PFSK-1 (cell line): Measurements from ENCODE around the gene ZNF765.

Experiments
- FOXP2 ChIP-seq: optimal IDR thresholded peaks from 2 replicates; pipeline ENCODE3; 2011; ENCODE audit warnings: borderline replicate concordance, control low read depth, inconsistent platforms; ENCODE audit not compliant: insufficient read depth; ENCODE audit errors: extremely low read length, extremely low read depth
- POLR2AphosphoS5 ChIP-seq: IDR thresholded peaks from 2 replicates; pipeline ENCODE4 v1.6.1; 2012; ENCODE audit warnings: low read depth, mild to moderate bottlenecking, control low read depth, low read length, moderate library complexity
- SIN3A ChIP-seq: IDR thresholded peaks from 2 replicates; pipeline ENCODE4 v1.6.1; 2012; ENCODE audit warnings: mild to moderate bottlenecking, low read length, moderate library complexity, borderline replicate concordance; ENCODE audit not compliant: insufficient read depth
- TAF1 ChIP-seq: IDR thresholded peaks from 2 replicates; pipeline ENCODE4 v1.6.1; 2012; ENCODE audit warnings: low read length, control low read depth, borderline replicate concordance; ENCODE audit not compliant: insufficient read depth
- TF ChIP-seq, protein P1 (sequence below), 2 experiments: IDR thresholded peaks; 2 replicates each; pipeline versions ENCODE4 v1.6.1 to v1.8.0; 2011 to 2012; ENCODE audit warnings: low read depth in 2 of 2, low read length in 2 of 2, control low read depth in 1 of 2, inconsistent platforms in 1 of 2, mild to moderate bottlenecking in 1 of 2, moderate library complexity in 1 of 2; ENCODE audit not compliant: insufficient read depth in 1 of 2

ZNF765 gene

DNA sequence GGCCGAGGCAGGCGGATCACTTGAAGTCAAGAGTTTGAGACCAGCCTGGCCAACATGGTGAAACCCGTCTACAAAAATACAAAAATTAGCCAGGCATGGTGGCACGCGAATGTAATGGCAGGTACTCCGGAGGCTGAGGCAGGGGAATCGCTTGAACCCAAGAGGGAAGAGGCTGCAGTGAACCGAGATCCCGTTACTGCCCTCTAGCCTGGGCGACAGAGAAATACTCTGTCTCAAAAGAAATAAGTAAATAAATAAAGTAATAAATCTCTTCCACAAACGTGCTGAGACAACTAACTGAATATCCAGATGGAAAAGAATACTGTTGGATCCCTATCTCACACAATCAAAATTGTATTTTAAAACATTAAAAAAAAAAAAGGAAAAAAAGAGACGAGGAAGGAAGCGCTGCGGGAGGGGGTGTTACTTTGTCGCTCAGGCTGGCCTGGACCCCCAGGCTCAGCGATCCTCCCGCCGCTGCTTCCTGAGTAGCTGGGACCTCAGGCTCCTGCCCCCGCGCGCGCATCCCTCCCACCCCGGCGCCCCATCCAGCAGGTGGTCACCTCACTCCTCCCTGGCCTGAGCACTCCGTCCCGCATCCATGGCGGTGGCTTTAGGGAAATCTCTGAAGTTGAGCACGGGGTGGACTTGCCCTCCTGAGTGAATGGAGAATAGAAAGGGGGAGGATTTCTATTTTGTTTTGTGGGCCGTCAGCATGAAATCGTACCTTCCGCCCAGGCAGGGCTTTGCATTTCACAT, 72.0 kb downstream of the ZNF765 start:
- TF ChIP-seq SIN3A, result no peak
- no peak for TF ChIP-seq POLR2AphosphoS5
- TF ChIP-seq, protein P1, sequence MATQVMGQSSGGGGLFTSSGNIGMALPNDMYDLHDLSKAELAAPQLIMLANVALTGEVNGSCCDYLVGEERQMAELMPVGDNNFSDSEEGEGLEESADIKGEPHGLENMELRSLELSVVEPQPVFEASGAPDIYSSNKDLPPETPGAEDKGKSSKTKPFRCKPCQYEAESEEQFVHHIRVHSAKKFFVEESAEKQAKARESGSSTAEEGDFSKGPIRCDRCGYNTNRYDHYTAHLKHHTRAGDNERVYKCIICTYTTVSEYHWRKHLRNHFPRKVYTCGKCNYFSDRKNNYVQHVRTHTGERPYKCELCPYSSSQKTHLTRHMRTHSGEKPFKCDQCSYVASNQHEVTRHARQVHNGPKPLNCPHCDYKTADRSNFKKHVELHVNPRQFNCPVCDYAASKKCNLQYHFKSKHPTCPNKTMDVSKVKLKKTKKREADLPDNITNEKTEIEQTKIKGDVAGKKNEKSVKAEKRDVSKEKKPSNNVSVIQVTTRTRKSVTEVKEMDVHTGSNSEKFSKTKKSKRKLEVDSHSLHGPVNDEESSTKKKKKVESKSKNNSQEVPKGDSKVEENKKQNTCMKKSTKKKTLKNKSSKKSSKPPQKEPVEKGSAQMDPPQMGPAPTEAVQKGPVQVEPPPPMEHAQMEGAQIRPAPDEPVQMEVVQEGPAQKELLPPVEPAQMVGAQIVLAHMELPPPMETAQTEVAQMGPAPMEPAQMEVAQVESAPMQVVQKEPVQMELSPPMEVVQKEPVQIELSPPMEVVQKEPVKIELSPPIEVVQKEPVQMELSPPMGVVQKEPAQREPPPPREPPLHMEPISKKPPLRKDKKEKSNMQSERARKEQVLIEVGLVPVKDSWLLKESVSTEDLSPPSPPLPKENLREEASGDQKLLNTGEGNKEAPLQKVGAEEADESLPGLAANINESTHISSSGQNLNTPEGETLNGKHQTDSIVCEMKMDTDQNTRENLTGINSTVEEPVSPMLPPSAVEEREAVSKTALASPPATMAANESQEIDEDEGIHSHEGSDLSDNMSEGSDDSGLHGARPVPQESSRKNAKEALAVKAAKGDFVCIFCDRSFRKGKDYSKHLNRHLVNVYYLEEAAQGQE (IDR thresholded peaks at IDR 0.05; ENCODE audit: insufficient read depth in 1 of 2, low read depth in 2 of 2, low read length in 2 of 2), result no peak
- TF ChIP-seq TAF1, result no peak
- no peak for TF ChIP-seq FOXP2

DNA sequence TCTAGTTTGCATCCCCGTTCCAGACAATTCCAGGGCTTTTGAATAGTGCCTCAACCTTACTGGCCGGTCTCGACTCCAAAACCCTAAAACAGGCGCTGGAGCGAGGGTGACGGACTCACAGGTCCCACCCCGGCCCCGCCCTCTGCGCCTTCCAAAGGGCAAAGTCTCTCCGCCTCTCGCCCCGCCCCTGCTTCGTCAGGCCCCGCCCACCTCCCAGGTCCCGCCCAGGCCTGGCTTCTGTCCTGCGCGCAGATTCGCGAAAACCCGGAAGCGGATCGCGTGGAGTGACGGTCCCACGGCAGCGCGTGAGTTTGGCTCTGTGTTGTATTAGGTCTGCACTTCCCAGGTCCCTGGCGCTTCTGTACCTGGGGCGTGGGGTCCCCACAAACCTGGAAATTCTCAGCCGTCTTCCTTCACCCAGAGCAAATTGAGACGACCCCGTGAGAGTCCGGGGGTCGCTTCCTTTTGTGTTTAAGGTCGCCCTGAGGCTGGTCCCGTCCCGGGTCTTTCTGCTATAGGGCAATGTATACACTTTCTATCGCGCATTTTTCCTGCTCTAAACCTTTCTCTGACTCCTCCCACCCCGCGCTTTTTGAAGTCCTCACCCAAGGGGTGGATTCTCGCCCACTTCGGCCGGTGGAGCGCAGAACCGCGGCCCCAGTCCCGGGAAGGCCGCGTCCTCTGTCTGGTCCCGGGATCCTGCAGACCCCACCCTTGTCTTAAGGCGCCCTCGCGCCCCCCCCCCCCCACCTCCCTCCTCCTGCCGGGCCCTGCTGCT, 72.7 kb downstream of the ZNF765 start, which contains the start of gene ZNF813:
Gene ZNF813 (plus strand): TSS at position 249 of the 778 bp plus-strand sequence. CDS start 16,090 bp downstream, outside the sequence.
- no peak for TF ChIP-seq TAF1
- peak; percentile 49; the same call in 1 of the 2 replicates for TF ChIP-seq SIN3A
- TF ChIP-seq POLR2AphosphoS5, result peak; percentile 69
- TF ChIP-seq, protein P1 (IDR thresholded peaks at IDR 0.05; ENCODE audit: insufficient read depth in 1 of 2, low read depth in 2 of 2, low read length in 2 of 2), result no peak
- TF ChIP-seq FOXP2, result no peak

DNA sequence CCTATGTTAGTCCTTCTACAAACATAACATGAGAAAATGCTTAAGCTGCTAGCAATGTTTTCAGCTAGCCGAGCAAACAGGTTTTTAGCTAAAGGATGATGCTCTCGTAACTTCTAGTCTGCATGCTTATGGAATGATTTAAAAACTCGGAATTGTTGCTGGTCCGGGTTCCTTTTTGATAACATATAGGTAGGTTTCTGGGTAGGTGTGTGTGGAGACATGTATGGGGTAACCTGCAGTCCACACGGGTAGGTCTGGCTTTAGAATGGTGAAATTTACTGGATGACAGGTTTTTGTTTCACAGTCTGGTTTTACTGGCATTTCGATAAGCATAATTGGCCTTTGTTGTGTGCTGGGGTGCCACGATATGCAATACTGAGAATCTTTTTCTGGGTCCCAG, 77.0 kb downstream of the ZNF765 start:
- TF ChIP-seq TAF1 (no peak), FOXP2 (no peak), POLR2AphosphoS5 (no peak), SIN3A (no peak)
- TF ChIP-seq, protein P1 (IDR thresholded peaks at IDR 0.05; ENCODE audit: insufficient read depth in 1 of 2, low read depth in 2 of 2, low read length in 2 of 2), result no peak
